Neural crest cell (in vitro differentiated cells): ENCODE results near the gene RRP15. TPM values are rescaled to one million over a fixed set of nuclear protein-coding genes. Genes with fewer than 3 reads are reported as not detected.
"Not testable (repeated sequence)": the region's sequence is repeated elsewhere in the genome, so short reads cannot be mapped to it uniquely, and the experiment has no call there.

Experiments used
- DNase-seq: peaks from one replicate; pipeline ENCODE4 v3.0.0; 2021; ENCODE audit warnings: low read depth, mixed read lengths, low spot score
- H3K27ac Mint-ChIP-seq: one replicate; pipeline ENCODE4 v1.8.0; 2021; ENCODE audit warnings: mild to moderate bottlenecking, mixed read lengths; ENCODE audit not compliant: unreplicated experiment
- H3K27me3 Mint-ChIP-seq: 2 replicates; pipeline ENCODE4 v1.8.0; 2021; ENCODE audit warnings: low read depth, mild to moderate bottlenecking, mixed read lengths
- H3K36me3 Mint-ChIP-seq: 2 replicates; pipeline ENCODE4 v1.8.0; 2021; ENCODE audit warnings: low read depth, mild to moderate bottlenecking, mixed read lengths
- H3K4me1 Mint-ChIP-seq: 2 replicates; pipeline ENCODE4 v1.8.0; 2021; ENCODE audit warnings: mixed read lengths
- H3K4me3 Mint-ChIP-seq: one replicate; pipeline ENCODE4 v1.8.0; 2021; ENCODE audit warnings: mild to moderate bottlenecking, mixed read lengths
- H3K9me3 Mint-ChIP-seq: 2 replicates; pipeline ENCODE4 v1.8.0; 2021; ENCODE audit warnings: mixed read lengths
- total RNA-seq: library from RNA; stranded (reverse); gene quantifications from 2 replicates; pipeline ENCODE4 v1.2.1, GENCODE V29; 2021
- TF ChIP-seq, protein P1 (sequence below): fragments of 200-600 bp; sonication (generic); conservative IDR thresholded peaks from 2 replicates; pipeline ENCODE4 v1.5.0; 2021; ENCODE audit warnings: antibody characterized with exemption, mild to moderate bottlenecking

The RRP15 gene
- total RNA-seq, 1 donor from 2014 or later: 34.9 TPM

GRCh38 chr1:218312509-218312908 lies 27.4 kb downstream of the RRP15 start:
- Mint-ChIP-seq H3K4me3 (no peak overlapping the region), H3K9me3 (no peaks in the 10 kb centered on the region), H3K27me3 (no peaks in the 10 kb centered on the region), H3K27ac (no peak overlapping the region), H3K4me1 (no peaks in the 10 kb centered on the region), H3K36me3 (peaks cover 18% of the 10 kb centered on the region)
- TF ChIP-seq, protein P1, sequence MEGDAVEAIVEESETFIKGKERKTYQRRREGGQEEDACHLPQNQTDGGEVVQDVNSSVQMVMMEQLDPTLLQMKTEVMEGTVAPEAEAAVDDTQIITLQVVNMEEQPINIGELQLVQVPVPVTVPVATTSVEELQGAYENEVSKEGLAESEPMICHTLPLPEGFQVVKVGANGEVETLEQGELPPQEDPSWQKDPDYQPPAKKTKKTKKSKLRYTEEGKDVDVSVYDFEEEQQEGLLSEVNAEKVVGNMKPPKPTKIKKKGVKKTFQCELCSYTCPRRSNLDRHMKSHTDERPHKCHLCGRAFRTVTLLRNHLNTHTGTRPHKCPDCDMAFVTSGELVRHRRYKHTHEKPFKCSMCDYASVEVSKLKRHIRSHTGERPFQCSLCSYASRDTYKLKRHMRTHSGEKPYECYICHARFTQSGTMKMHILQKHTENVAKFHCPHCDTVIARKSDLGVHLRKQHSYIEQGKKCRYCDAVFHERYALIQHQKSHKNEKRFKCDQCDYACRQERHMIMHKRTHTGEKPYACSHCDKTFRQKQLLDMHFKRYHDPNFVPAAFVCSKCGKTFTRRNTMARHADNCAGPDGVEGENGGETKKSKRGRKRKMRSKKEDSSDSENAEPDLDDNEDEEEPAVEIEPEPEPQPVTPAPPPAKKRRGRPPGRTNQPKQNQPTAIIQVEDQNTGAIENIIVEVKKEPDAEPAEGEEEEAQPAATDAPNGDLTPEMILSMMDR: no peak
- no peak for DNase-seq

GRCh38 chr1:218314316-218314715 lies 29.2 kb downstream of the RRP15 start:
- TF ChIP-seq, protein P1: no peak
- Mint-ChIP-seq H3K9me3 (no peaks in the 10 kb centered on the region), H3K4me3 (no peak overlapping the region), H3K4me1 (no peaks in the 10 kb centered on the region), H3K27ac (no peak overlapping the region), H3K27me3 (no peaks in the 10 kb centered on the region), H3K36me3 (peaks cover 12% of the 10 kb centered on the region)
- no peak for DNase-seq

DNA sequence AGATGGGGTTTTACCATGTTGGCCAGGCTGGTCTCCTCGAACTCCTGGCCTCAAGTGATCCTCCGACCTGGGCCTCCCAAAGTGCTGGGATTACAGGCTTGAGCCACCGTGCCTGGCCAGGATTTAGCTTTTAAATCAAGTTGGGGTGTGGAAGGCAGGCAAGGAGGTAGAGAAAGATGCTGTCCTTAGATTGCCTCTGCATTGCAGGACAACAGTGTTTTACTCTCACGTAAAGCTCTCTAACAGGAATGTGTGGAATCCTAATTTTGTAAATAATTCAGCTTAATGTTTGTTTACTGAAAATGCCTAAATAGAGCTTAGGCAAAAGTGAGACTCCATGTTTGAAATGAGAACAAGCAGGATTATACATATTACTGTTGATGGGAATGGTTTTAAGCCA lies 30.5 kb downstream of the RRP15 start:
- no peak overlapping the region for H3K27ac Mint-ChIP-seq
- TF ChIP-seq, protein P1: no peak
- no peak overlapping the region for H3K4me3 Mint-ChIP-seq
- peaks cover 6% of the 10 kb centered on the region for H3K36me3 Mint-ChIP-seq
- no peak for DNase-seq
- H3K9me3 Mint-ChIP-seq: no peaks in the 10 kb centered on the region
- H3K4me1 Mint-ChIP-seq: no peaks in the 10 kb centered on the region
- no peaks in the 10 kb centered on the region for H3K27me3 Mint-ChIP-seq

DNA sequence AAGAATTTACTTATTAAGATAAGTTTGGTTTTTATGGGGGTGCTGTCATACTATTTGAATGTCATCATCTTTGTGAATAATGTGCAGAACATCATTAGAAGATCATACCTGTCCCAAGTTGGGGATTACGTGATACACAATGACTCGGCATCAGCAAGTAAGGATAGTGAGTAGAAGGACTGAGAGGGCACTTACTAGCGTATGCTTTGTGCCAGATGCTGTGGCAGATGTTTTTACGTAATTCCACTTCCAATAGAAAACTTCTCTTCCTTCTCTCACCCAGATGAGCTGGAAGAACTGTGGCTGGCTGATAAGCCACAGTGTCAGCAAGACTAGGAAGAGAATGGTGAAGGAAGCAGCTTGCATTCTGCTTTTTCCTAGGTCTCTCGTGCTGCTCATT lies 32.0 kb downstream of the RRP15 start:
- H3K4me3 Mint-ChIP-seq: no peak overlapping the region
- no peak overlapping the region for H3K27ac Mint-ChIP-seq
- DNase-seq: no peak
- peaks cover 3% of the 10 kb centered on the region for H3K36me3 Mint-ChIP-seq
- peaks cover 6% of the 10 kb centered on the region for H3K4me1 Mint-ChIP-seq
- no peaks in the 10 kb centered on the region for H3K27me3 Mint-ChIP-seq
- TF ChIP-seq, protein P1: no peak
- H3K9me3 Mint-ChIP-seq: no peaks in the 10 kb centered on the region

- H3K9me3 Mint-ChIP-seq, H3K27me3 Mint-ChIP-seq, H3K4me3 Mint-ChIP-seq, H3K36me3 Mint-ChIP-seq, H3K4me1 Mint-ChIP-seq, DNase-seq, H3K27ac Mint-ChIP-seq: not testable (repeated sequence)
Measured at GRCh38 chr1:218320182-218320581, 35.1 kb downstream of the RRP15 start.

GRCh38 chr1:218322762-218323161 lies 37.7 kb downstream of the RRP15 start:
- Mint-ChIP-seq H3K9me3 (no peaks in the 10 kb centered on the region), H3K4me3 (no peak overlapping the region), H3K27ac (peak overlapping the region; percentile 92), H3K4me1 (peaks cover 8% of the 10 kb centered on the region), H3K36me3 (peaks cover 8% of the 10 kb centered on the region), H3K27me3 (no peaks in the 10 kb centered on the region)
- no peak for DNase-seq
- TF ChIP-seq, protein P1: no peak
